ENCODE measurements around the gene RNF217.
"Not testable (repeated sequence)": the region's sequence is repeated elsewhere in the genome, so short reads cannot be mapped to it uniquely, and the experiment has no call there.

Gene RNF217

DNA sequence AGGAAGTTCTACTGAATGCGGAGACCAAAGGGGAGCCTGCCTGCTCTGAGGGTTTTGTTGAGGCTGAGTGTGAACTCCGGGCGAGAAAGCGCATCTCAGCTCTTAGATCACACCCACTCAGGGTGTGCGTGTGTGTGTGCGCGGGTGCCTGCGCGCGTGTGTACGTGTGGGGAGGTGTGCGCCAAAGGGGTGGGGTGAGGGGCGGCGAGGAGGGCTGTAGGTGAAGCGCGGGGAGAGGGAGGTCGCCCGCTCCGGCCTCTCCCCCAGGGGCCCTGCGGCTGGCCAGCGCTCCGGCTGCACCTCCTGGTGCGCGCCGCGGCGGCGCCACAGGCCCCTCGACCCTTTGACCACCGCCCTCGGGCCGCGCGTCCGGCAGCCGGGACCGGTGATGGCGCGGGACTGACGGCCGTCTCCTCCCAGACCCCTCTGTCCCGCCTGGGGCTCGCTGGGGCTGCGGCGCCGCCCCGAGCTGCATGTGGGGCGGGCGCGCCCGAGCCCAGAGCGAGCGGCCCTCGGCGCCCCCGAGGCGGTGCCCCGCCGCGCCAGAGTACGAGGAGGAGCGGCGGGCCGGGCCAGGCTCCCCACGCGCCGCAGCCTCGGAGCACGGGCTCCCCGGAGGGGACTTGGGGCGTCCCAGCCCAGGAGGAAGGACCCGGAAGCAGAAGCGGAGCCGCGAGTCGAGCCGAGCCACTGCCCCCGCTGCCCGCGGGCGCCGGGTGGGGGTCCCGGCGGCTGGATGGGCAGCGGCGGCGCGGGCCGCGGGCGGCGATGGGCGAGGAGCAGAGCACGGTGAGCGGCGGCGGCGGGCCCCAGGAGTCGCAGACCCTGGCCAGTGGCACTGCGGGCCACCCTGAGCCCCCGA is at the start of gene RNF217:
Gene RNF217, plus strand, starts transcription at position 661 of the 862 bp plus-strand sequence. Its CDS starts 108 bp downstream, at position 769.
- DNase-seq (ENCODE audit: low read depth, low spot score) = no peak

- DNase-seq (ENCODE audit: low read depth, low spot score) = no peak
Observed at GRCh38 chr6:124913056-124913455, 49.2 kb upstream of the RNF217 start.

GRCh38 chr6:124917769-124918168 is 44.5 kb upstream of the RNF217 start:
- no peak for DNase-seq (ENCODE audit: low read depth, low spot score)

DNA sequence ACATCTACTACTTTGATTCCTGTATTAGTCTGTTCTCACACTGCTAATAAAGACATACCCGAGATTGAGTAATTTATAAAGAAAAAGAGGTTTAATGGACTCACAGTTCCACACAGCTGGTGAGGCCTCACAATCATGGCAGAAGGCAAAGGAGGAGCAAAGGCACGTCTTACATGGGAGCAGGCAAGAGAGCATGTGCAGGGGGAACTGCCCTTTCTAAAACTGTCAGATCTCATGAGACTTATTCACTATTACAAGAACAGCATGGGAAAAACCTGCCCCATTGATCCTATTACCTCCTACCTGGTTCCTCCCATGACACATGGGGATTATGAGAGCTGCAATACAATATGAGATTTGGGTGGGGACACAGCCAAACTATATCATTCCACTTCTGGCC is 42.5 kb upstream of the RNF217 start:
- DNase-seq (ENCODE audit: low read depth, low spot score) = not testable (repeated sequence)

GRCh38 chr6:124924333-124924759 is 37.9 kb upstream of the RNF217 start:
- DNase-seq (ENCODE audit: low read depth, low spot score) = no peak

GRCh38 chr6:124926435-124926834 is 35.8 kb upstream of the RNF217 start:
- no peak for DNase-seq (ENCODE audit: low read depth, low spot score)

- no peak for DNase-seq (ENCODE audit: low read depth, low spot score)
Observed at GRCh38 chr6:124927806-124928205, 34.4 kb upstream of the RNF217 start.

DNA sequence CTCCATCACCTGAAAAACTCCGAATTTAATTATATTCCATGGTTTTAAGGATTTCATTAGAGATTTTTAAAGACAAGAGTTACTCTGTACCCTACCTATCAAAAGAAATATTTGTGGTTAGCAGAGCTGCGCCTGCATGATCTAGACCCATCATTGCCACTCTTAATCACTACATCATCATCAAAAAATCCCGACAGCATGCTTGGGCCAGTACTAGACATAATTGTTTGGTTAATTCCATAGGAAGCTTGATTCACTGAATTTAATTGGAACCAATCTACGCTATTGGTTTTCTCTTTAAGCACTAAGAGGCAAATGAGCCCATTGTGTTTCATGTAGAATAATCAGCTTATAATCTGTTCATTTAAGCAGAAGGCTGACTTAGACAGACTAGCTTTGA is 33.4 kb upstream of the RNF217 start:
- DNase-seq (ENCODE audit: low read depth, low spot score) = no peak

- no peak for DNase-seq (ENCODE audit: low read depth, low spot score)
Observed at GRCh38 chr6:124937645-124938044, 24.6 kb upstream of the RNF217 start.

DNA sequence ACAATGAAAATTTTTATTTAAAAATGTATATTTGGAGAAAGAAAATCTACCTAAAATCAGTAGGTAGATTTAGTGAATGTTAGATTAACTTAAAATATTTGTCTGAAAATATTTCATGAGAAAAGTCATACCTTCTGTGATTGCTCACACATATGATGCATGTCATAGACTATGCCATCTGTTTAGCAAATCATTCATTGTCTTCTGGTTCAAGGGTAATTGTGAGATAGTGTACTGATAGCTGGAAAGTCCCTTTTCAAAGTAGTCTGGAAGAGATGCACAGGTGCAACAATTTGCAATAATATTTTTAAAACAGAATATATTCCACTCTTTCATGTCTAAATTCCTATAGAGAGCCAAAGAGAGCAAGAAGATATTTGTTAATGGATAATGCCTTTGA is 21.0 kb upstream of the RNF217 start:
- no peak for DNase-seq (ENCODE audit: low read depth, low spot score)

GRCh38 chr6:124943658-124944057 is 18.6 kb upstream of the RNF217 start:
- no peak for DNase-seq (ENCODE audit: low read depth, low spot score)

- DNase-seq (ENCODE audit: low read depth, low spot score) = no peak
Observed at GRCh38 chr6:124947971-124948451, 14.2 kb upstream of the RNF217 start.

GRCh38 chr6:124949706-124950105 is 12.5 kb upstream of the RNF217 start:
- no peak for DNase-seq (ENCODE audit: low read depth, low spot score)

GRCh38 chr6:124953808-124954207 is 8.4 kb upstream of the RNF217 start:
- no peak for DNase-seq (ENCODE audit: low read depth, low spot score)

GRCh38 chr6:124955108-124955856 is 7.0 kb upstream of the RNF217 start:
- DNase-seq (ENCODE audit: low read depth, low spot score) = no peak

DNA sequence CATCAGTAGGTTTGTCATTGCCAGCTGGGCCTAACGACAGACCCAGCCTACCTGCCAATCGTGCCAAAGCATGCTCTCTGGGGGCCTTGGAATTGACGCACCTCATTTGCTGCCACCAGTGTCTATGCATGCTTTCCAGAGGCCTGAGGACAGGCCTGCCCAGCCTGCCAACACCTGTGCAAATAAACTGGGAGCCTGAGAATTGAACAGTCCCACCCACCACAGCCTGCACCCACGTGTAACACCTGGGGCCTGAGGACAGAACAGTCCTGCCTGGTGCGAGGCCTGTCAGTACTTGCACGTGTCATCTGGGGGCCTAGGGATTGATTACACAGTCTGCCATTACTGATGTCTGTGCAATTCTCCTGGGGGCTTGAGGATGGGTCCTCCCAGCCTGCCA is 6.2 kb upstream of the RNF217 start:
- no peak for DNase-seq (ENCODE audit: low read depth, low spot score)

- no peak for DNase-seq (ENCODE audit: low read depth, low spot score)
Observed at GRCh38 chr6:124958149-124958548, 4.1 kb upstream of the RNF217 start.

GRCh38 chr6:124958759-124959354 is 3.4 kb upstream of the RNF217 start:
- no peak for DNase-seq (ENCODE audit: low read depth, low spot score)

DNA sequence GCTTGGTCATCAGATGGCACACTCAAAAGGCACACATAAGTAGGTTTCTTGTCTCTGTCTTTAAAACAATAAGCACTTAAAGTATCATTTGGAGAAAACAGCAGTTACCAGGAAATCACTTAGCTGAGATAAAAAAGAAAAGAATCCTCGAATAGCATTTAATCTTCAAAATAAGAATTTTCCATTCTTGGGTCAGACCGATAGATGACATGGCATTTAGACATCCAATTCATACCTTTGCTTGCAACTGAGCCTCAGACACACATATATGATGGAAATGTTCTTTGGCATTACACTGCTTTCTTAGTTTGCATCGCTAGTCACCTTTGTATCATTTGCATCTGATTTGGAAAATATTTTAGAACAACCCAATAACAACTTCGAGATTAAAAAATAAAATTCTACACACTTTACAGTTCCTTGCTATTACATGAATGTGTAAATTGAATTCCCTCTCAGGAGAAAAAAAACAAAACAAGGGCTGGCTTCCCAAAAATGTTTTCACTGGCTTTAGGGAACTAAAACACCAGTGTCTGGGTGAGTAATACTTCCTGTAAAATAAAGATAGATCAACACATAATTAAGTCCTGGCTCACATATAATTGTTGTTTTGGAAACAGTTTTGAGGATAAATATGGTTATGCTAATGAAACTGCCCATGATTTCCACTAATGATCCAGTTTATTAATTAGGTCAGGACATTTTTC is 1.3 kb upstream of the RNF217 start:
- DNase-seq (ENCODE audit: low read depth, low spot score) = no peak

- no peak for DNase-seq (ENCODE audit: low read depth, low spot score)
Observed at GRCh38 chr6:124961464-124961776, 817 bp upstream of the RNF217 start.

GRCh38 chr6:124962639-124963415 is 590 bp downstream of the RNF217 start:
- DNase-seq (ENCODE audit: low read depth, low spot score) = no peak

All from iPS DF 19.7 (cell line).